ENCODE results near the gene CCDC85C. TPM values are rescaled to one million over a fixed set of nuclear protein-coding genes. Genes with fewer than 3 reads are reported as not detected.

CCDC85C gene
- total and polyA plus RNA-seq, 2 experiments from 2014 or later = 4.5 to 24.9 TPM

DNA sequence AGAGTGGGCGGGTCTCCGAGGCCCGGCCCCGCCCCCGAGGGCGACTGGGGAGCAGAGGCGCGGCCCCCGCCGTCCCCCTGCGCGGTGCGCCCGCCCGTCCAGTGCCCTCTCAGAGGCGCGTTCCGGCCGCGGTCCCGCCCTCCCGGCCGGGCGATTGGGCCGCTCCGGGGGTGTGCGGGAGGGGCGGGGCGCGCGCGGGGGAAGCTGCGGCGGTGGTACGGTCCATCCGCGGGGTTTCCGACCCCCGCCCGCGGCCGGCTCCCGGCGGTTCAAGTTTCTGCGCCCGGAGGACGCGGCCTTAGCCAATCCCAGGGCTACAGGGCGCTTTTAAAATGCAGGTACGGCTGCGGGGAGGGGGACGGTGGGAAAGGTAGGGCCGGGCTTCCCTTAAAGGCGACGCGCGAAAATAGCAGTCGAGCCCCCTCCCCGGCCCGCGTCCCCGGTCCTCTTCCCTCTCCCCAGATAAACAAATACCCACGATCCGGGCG lies 315 bp upstream of the CCDC85C start:
- H3K4me3 ChIP-seq = peak overlapping the region; percentile 94
- no peaks in the 10 kb centered on the region; the same call in 2 of the 3 replicates for H3K9me3 Mint-ChIP-seq
- H3K79me2 ChIP-seq (replicated peaks; ENCODE audit: insufficient read depth) = peaks cover 36% of the 10 kb centered on the region
- H3K4me1 Mint-ChIP-seq = peaks cover 29% of the 10 kb centered on the region
- peaks cover 15% of the 10 kb centered on the region for H3K4me1 ChIP-seq (ENCODE audit: insufficient read depth)
- H2AFZ ChIP-seq = peak overlapping the region; percentile 91; the same call in 1 of the 2 replicates
- no peaks in the 10 kb centered on the region for H3K36me3 ChIP-seq (ENCODE audit: insufficient read depth)
- ATAC-seq = peak; percentile 81
- no peaks in the 10 kb centered on the region for H3F3A ChIP-seq (replicated peaks; ENCODE audit: low read depth)
- H3K27ac ChIP-seq (ENCODE audit: low read depth) = peak overlapping the region; percentile 84
- H3K27me3 ChIP-seq (ENCODE audit: insufficient read depth) = peaks cover 50% of the 10 kb centered on the region
- no peaks in the 10 kb centered on the region for H3K9me2 ChIP-seq (ENCODE audit: insufficient read depth)
- H3K4me3 Mint-ChIP-seq = peak overlapping the region; percentile 76
- peak overlapping the region; percentile 98 for H3K4me2 ChIP-seq
- peaks cover 35% of the 10 kb centered on the region for H3K27me3 Mint-ChIP-seq (ENCODE audit: insufficient read depth, low read depth, poor library complexity)
- TF ChIP-seq, protein P1, sequence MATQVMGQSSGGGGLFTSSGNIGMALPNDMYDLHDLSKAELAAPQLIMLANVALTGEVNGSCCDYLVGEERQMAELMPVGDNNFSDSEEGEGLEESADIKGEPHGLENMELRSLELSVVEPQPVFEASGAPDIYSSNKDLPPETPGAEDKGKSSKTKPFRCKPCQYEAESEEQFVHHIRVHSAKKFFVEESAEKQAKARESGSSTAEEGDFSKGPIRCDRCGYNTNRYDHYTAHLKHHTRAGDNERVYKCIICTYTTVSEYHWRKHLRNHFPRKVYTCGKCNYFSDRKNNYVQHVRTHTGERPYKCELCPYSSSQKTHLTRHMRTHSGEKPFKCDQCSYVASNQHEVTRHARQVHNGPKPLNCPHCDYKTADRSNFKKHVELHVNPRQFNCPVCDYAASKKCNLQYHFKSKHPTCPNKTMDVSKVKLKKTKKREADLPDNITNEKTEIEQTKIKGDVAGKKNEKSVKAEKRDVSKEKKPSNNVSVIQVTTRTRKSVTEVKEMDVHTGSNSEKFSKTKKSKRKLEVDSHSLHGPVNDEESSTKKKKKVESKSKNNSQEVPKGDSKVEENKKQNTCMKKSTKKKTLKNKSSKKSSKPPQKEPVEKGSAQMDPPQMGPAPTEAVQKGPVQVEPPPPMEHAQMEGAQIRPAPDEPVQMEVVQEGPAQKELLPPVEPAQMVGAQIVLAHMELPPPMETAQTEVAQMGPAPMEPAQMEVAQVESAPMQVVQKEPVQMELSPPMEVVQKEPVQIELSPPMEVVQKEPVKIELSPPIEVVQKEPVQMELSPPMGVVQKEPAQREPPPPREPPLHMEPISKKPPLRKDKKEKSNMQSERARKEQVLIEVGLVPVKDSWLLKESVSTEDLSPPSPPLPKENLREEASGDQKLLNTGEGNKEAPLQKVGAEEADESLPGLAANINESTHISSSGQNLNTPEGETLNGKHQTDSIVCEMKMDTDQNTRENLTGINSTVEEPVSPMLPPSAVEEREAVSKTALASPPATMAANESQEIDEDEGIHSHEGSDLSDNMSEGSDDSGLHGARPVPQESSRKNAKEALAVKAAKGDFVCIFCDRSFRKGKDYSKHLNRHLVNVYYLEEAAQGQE (IDR thresholded peaks at IDR 0.05; ENCODE audit: unreplicated experiment) = no peak
- TF ChIP-seq NANOG (IDR thresholded peaks at IDR 0.05; ENCODE audit: borderline replicate concordance) (no peak), STAT1 (IDR thresholded peaks at IDR 0.05; ENCODE audit: unreplicated experiment) (no peak), ZNF114 (CRISPR knock-in tag; IDR thresholded peaks at IDR 0.05) (no peak)
- peaks cover 20% of the 10 kb centered on the region; the same call in 1 of the 2 replicates for H4K20me1 ChIP-seq (replicated peaks; ENCODE audit: insufficient read depth)
- H3K27ac Mint-ChIP-seq = peak overlapping the region; percentile 88
- H3K36me3 Mint-ChIP-seq (ENCODE audit: low read depth) = no peaks in the 10 kb centered on the region; the same call in 2 of the 3 replicates
- DNase-seq (ENCODE audit: low spot score) = peak; percentile 99

- no peak for ATAC-seq
- H3K4me1 Mint-ChIP-seq = peaks cover 32% of the 10 kb centered on the region
- H3K27ac Mint-ChIP-seq = no peak overlapping the region
- no peak overlapping the region for H3K27ac ChIP-seq (ENCODE audit: low read depth)
- TF ChIP-seq EZH2phosphoT487 (IDR thresholded peaks at IDR 0.05; ENCODE audit: unreplicated experiment) (no peak), ETS1 (IDR thresholded peaks at IDR 0.05) (no peak), STAT1 (IDR thresholded peaks at IDR 0.05; ENCODE audit: unreplicated experiment) (no peak), NANOG (IDR thresholded peaks at IDR 0.05; ENCODE audit: borderline replicate concordance) (no peak), POLR2AphosphoS5 (IDR thresholded peaks at IDR 0.05; ENCODE audit: low read depth) (no peak), ZNF331 (CRISPR knock-in tag; IDR thresholded peaks at IDR 0.05; ENCODE audit: low read depth) (no peak), EZH2 (IDR thresholded peaks at IDR 0.05; ENCODE audit: low read depth, unreplicated experiment) (no peak)
- TF ChIP-seq, protein P1 (IDR thresholded peaks at IDR 0.05; ENCODE audit: unreplicated experiment) = no peak
- DNase-seq (ENCODE audit: low spot score) = peak; percentile 48
- H2AFZ ChIP-seq = no peak overlapping the region
- H3K36me3 ChIP-seq (ENCODE audit: insufficient read depth) = no peaks in the 10 kb centered on the region
- peak overlapping the region; percentile 69 for H3K4me3 ChIP-seq
- peaks cover 23% of the 10 kb centered on the region; the same call in 1 of the 2 replicates for H4K20me1 ChIP-seq (replicated peaks; ENCODE audit: insufficient read depth)
- peak overlapping the region; percentile 89 for H3K4me2 ChIP-seq
- H3K27me3 Mint-ChIP-seq (ENCODE audit: insufficient read depth, low read depth, poor library complexity) = peaks cover 35% of the 10 kb centered on the region
- peaks cover 50% of the 10 kb centered on the region for H3K27me3 ChIP-seq (ENCODE audit: insufficient read depth)
- peaks cover 50% of the 10 kb centered on the region for H3K79me2 ChIP-seq (replicated peaks; ENCODE audit: insufficient read depth)
- no peaks in the 10 kb centered on the region; the same call in 2 of the 3 replicates for H3K9me3 Mint-ChIP-seq
- H3K4me3 Mint-ChIP-seq = peak overlapping the region; percentile 77
- no peaks in the 10 kb centered on the region for H3F3A ChIP-seq (replicated peaks; ENCODE audit: low read depth)
- no peaks in the 10 kb centered on the region for H3K9me2 ChIP-seq (ENCODE audit: insufficient read depth)
- no peaks in the 10 kb centered on the region; the same call in 2 of the 3 replicates for H3K36me3 Mint-ChIP-seq (ENCODE audit: low read depth)
- peaks cover 15% of the 10 kb centered on the region for H3K4me1 ChIP-seq (ENCODE audit: insufficient read depth)
These were observed 1.1 kb downstream of the CCDC85C start for GRCh38 chr14:99602788-99603415.
